GM19395 (cell line): ENCODE measurements around the gene GSK3A.

Experiments used
- ATAC-seq: cut with Tn5 transposase; IDR thresholded peaks from one replicate; pipeline ENCODE4 v1.9.1; 2021; ENCODE audit warnings: mild to moderate bottlenecking, moderate library complexity; ENCODE audit not compliant: unreplicated experiment

GSK3A gene

DNA sequence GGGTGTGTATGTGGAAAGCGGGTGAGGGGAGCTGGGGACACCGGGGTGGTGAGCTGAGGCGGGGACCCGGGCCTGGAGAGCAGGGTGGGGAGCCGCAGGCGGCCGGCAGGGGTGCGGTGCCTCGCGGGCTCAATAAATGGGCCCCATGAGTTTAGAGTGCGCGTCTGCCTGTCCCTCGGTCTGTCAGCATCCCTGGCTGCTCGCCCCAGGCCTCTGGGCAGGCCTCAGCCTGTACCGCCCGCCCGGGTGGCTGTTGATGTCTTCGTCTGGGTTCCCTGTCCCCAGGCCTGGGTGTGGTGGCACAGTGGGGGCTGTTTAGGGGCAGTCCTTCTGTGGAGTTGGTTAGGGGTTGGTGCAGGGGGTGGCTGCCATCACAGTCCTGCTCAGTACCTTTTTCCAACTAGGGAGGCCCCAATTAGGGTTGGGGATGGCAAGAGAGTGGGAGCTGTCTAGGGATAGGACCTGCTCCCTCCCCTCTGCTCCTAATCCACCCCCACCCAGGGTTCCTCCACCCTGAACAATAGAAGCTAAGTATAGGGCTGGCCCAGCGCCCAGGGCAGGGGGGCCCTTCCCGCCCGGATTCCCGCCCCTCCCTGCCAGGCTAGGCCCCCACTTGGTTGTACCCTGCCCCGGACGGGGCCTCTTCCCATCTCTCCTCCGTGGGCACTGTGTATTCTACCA lies 38.9 kb upstream of the GSK3A start:
- no peak for ATAC-seq

DNA sequence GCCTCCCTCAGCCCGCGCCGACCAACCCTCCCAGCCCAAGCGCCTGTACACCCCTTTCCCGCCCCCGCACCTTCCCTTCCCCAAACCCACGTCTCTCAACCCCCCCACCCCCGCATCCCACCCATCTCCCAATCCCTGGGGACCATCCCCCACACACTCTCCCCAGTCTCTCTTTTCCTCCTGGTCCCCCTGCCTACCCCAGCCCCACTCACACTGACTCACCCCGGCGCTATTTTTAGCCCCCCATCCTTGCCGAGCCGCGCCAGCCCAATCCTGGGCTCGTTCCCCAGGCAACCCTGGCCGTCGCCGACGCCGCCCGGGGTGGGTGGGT lies 38.4 kb upstream of the GSK3A start:
- ATAC-seq, result no peak

DNA sequence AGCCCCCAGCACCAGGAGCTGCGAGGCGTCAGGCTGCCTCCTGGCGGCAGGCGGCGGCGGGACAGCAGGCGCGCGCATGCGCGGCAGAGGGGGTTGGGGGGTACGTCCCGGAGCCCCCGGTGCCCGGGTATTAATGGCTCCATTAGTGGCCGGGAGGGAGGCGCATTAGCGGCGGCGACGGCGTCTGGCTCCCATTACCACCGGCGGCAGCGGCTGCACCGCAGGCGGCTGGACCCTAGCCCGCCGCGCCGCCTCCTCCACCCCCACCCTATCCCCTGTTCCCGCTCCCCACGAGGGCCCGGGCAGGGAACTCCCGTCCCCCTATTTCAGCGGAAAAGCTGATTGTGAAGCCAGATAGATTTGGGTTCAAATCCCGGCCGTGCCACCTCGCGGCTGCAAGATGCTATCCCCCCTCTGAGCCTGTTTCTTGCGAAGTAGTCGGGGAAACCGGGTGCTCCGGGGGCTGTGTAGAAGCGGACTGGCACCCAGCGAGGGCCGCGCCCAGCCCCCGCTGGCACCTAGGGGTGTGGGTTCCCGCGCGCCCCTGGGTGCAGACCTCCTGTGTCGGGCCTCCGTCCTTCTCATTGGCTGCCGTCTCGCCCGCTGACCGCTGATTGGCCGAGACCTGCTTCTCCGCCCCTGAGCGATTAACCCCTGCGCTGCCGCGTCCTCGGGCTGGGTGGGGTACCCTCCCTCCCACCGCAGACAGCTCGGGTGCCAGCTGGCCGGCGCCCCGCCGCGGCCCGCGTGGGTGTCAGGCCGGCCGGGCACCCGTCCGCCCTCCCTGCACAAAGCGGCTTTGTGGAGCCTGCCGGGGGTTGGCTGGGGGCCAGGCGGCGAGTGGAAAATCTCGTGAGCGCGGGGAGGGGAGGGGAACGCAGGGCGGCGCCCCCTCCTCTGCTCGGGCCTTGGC lies 37.8 kb upstream of the GSK3A start:
- ATAC-seq, result peak; percentile 36

DNA sequence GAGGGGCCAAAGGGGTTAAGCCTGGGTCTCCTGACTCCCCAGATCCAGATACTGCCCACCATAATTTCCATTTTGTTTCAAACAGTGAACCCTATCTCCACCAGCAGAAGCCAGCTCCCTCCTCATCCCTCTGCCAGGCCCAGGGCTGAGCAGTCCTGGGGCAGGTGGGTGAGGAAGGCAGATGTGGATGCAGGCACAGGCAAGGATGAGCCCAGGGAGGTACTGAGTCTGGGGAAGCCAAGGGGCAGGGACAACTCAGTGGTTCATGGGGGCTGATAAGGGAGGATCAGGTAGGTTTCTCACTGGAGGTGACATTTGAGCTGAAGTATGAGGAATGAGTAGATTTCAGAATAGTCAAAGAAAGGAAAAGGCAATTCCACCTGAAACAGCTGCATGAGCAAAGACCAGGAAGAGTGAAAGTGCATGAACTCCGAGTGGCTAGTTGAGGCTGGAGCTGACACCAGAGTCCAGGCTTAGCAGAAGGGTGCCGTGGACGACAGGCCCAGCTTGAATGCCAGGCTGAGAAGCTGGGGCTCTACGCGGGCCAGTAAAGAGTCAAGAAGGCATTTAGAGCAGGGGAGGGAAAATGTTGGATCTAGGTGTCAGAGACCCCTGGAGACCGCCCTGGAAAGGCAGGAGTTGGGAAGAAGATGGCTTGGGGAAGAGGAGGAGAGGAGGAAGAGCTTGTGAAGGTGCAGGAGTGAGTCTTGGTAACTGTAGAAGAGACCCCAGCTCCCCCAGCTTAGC lies 36.9 kb upstream of the GSK3A start:
- no peak for ATAC-seq

DNA sequence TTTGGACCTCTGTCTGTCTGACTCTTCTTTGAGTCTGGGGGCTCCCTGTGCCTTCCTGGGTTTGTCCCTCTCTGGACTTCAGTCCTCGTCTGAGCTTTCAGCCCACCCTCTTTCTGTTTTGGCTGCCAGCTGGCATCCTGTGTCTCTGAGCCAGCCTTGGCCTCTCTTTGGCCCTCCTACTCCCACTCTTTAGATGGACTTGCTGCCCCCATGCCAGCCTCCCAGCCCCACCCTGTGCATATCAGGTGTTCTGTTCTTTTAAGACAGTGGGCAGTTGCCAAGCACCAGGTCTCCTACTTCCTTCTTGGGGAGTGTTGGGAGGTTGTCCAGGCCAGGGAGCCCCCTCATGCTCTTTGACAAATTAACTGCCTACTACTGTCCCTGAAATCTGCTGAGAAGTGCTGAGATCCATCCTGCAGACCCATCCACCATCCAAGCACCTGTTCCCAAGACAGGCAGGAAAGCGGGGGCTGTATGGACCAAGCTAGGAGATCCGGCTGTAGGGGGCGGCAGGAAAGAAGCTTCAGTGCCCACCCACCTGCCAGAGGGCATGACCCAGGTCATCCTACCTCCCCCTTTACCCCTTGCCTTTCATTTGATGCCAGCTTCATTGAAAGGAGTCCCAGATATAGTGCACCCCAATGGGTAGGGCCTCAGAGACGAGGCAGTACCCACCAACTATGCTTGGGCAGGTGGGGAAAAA lies 36.2 kb upstream of the GSK3A start:
- ATAC-seq, result no peak

DNA sequence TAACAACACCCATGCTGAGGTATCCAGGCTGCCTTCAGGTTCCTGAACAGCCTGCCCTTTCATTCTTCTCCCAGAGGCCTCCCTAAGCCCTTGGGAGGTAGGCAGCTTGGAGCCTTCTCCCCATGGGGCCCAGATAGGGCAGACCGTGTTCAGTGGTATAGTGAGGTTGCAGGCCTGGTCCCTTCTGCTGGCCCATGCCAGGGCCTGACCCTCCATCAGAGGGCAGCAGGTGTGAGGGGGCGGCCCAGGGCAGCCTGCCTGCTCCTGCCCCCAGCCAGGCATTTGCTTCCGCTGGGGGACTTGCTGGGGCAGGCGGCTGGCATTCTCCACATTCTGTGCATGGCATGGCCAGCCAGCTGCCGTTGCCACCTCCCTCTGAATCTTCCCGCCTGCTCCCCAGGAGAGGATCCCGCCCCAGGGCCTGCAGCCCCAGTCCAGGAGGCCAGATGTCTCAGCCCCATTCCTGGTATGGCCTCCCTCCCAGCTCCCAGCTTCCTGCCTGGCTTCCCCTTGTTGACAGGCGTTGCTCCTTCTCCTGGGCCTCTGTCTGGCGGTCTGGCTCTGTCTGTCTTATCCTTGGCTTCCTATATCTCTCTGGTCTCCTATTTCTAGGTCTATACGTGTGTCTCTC lies 35.5 kb upstream of the GSK3A start:
- no peak for ATAC-seq

DNA sequence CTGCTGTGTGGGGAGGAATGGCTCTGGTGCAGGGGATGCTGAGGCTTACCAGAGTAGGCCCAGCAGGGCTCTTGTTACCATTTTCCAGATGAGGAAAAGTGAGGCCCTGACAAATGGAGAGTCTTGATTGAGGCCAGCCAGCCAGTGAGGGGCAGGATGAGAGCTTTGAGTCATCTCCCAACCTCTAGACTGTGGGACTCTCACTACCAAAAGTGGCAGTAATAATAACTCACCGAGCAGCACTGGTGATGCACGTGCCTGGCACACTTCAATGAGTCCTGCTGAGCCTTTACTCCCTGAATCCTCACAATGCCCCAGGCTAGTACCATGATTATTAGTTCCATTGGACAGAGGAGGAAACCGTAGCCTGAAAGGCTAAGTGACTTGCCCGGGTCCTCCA lies 34.4 kb upstream of the GSK3A start:
- no peak for ATAC-seq

DNA sequence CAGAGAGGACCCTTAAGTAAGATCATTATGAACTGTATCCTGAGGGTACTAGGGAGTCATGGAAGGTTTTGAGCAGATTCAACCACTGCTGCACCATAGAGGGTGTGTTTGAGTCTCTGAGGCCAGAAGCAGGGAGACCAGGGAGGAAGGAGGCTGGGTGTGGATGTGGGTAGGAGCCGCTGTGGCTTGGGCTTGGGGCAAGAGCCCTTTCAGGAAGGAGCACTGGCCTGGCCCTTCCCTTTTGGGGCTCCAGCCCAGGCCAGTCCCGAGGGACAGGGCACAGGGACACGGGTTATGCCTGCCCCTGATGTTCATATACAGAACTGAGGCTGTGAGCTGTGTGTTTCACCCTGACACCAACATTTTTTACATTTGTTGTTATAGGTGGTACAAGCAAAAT lies 33.9 kb upstream of the GSK3A start:
- ATAC-seq, result no peak

DNA sequence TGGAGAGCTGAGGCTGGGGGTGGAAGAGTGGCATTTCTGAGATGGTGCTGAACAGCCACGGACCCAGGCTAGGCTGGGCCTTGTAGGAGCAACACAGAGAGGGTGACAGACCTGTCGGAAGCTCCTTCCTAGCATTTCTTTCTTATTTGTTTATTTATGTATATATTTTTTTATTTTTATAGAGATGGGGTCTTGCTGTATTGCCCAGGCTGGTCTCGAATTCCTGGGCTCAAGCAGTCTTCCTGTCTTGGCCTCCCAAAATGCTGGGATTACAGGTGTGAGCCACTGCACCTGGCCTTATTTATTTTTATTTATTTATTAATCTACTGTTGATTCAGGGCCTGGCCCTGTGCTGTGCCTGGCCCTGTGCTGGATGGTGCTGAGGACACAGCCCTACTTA lies 33.1 kb upstream of the GSK3A start:
- no peak for ATAC-seq

DNA sequence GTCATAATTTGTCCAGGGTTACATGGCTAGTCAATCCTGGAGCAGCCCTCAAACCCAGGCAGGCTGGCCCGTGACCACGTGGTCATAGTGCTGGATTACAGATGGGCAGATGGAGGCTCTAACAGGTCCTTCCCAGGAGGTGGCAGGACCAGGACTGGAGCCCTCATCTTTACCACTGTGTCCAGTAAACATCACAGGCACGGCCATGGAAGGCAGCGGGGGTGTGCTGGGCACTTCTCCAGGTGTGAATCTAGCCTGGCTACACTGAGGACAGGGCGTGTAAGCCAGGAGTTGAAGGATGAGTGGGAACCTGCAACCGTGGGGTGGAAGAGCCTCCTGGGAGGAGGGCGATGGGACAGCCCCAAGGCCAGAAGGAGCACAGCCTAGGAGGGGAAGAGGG lies 32.7 kb upstream of the GSK3A start:
- ATAC-seq, result no peak

DNA sequence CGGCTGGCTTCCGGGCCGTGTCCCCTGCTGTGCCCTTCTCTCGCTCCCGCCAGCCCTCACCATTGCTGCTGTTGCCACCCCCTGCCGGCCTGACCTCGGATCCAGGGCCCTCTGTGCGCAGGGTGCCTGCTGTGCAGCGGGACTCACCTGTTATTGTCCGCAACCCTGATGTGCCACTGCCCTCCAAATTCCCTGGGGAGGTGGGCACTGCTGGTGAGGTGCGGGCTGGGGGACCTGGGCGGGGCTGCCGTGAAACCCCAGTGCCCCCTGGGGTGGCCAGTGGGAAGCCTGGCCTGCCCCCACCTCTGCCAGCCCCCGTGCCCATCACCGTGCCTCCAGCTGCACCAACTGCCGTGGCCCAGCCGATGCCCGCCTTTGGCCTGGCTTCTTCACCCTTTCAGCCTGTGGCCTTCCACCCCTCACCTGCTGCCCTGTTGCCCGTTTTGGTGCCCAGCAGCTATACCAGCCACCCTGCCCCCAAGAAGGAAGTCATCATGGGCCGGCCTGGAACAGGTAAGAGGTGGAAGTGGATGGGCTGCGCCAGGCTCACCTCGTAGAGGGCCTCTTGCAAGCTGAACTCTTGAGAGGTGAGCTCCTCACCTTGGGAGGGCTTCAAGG lies 31.8 kb upstream of the GSK3A start:
- no peak for ATAC-seq

DNA sequence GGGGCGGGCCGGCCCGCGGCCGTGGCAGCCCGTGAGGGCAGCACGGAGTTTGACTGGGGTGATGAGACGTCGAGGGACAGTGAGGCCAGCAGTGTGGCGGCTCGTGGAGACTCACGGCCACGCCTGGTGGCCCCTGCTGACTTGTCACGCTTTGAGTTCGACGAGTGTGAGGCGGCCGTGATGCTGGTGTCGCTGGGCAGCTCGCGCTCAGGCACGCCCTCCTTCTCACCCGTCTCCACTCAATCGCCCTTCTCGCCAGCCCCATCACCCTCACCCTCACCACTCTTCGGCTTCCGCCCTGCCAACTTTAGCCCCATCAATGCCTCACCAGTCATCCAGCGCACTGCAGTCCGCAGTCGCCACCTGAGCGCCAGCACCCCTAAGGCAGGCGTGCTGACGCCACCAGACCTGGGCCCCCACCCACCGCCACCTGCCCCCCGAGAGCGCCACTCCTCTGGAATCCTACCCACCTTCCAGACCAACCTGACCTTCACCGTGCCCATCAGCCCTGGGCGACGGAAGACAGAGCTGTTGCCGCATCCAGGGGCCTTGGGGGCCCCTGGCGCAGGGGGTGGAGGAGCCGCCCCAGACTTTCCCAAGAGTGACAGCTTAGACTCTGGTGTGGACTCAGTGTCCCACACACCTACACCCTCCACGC lies 31.1 kb upstream of the GSK3A start:
- ATAC-seq, result no peak

DNA sequence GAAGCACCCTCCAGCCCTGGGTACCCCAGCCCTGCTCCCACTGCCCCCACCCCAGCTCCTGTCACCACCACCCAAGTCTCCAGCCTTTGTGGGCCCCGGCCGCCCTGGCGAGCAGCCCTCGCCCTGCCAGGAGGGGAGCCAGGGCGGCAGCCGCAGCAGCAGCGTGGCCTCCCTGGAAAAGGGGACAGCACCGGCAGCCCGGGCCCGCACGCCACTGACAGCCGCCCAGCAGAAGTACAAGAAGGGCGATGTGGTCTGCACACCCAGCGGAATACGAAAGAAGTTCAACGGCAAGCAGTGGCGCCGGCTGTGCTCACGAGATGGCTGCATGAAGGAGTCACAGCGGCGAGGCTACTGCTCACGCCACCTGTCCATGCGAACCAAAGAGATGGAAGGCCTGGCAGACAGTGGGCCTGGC lies 30.6 kb upstream of the GSK3A start:
- ATAC-seq, result no peak

DNA sequence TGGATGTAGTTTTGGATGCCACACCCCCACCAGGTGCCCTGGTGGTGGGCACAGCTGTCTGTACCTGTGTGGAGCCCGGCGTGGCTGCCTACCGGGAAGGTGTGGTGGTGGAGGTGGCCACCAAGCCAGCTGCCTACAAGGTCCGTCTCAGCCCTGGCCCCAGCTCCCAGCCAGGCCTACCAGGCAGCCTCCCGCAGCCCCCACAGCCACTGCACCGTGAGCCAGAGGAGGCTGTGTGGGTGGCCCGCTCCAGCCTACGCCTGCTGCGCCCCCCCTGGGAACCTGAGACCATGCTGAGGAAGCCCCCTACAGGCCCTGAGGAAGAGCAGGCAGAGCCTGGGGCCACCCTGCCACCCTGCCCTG lies 30.1 kb upstream of the GSK3A start:
- no peak for ATAC-seq

DNA sequence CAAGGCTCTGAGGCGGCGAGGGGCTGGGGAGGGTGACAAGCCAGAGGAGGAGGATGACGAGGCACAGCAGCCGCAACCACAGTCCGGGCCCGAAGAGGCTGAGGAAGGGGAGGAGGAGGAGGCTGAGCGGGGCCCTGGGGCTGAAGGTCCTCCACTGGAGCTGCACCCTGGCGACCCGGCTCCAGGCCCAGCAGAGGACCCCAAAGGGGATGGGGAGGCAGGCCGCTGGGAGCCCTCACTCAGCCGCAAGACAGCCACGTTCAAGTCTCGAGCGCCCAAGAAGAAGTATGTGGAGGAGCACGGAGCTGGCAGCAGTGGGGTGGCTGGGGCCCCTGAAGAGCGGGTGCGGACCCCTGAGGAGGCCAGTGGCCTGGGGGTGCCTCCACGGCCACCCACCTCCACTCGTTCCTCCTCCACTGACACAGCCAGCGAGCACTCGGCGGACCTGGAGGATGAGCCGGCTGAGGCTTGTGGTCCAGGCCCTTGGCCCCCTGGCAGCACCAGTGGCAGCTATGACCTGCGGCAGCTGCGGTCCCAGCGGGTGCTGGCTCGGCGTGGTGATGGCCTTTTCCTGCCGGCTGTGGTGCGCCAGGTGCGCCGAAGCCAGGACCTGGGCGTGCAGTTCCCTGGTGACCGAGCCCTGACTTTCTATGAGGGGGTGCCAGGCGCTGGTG lies 29.6 kb upstream of the GSK3A start:
- no peak for ATAC-seq

DNA sequence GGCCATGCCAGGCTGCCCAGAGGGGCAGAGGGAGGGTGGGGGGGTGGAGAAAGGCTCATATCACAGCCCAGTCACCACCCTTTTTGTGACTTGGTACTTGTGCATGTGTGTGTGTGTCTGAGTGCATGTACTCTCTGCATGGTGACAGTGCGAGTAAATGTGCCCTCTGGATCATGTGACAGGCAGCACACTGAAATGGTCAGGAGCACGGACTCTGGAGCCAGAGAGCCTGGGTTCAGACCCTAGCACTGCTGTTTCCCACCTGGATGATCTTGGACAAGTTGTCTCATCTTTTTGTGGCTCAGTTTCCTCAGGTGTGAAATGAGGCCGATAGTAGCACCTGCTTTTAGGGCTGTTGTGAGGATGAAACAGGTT lies 28.6 kb upstream of the GSK3A start:
- no peak for ATAC-seq

DNA sequence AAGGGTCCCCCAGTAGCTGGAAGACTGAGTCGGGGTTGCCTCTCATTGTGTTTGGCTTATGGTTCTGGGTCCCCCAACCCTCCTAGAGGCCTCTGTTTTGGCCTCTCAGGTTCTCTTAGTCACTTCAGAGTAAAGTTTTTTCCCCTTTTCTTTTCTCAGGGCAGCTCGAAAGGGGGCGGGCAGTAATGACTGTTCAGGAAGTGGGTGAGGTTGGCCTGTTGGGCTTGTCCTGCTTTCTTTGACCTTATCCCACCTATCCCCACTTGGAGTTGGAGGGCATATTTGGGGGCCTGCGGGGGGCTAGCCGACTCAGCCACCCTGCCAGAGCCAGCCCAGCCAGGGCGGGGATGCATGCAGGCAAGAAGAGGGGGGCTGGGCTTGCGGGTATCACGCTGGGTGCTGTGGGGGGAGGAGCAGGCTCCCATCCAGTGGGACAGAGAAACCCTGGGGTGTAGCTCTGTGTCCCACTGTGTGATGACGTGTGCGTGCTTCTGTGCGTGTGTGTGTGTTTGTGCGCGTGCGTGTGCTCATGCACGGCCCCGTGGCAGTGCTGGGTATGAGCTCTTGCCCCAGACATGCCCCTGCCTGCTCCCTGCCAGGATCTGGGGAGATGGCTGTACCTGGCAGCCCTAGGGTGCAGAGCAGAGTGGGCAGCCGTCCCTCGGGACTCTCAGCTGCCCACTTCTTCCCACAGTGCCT lies 28.1 kb upstream of the GSK3A start:
- ATAC-seq, result no peak

DNA sequence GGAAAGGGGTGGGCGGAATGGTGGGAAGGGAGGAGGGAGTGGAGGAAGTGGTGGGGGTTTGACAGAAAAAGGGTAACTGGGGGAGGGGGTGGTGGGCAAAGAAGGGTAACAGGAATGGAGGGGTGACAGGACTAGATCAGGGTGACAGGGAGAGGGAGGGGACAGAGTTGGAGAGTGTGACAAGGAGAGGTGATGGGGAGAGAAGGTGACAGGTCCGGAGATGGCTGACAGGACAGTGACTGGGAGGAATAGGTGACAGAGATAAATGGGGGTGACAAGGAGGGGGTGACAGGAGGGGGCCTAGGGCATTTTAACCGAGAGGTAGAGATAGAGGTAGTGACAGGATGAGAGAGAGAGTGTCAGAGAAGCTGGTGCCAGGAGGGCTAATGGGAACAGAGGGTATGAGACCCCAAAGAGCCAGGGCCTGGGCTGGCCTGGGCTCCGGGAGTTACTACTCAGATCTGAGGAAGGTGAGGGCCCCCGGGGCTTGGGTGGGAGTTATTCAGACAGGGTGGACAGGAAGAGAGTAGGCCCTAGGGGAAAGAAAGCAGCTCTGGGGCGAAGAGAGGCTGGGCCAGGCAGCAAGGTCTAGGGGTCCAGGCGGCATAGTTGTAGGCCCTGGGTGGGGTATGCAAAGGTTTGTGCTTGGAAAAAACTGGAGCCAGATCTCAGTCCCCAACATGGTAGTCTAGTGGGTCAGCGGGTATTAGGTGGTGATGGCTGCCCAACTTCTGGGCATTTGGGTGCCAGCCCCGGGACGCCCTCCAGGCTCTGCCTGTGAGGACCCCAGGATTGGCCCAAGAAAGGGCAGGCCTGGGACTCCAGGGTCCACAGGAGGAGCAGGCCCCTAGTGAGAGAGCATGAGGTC lies 27.3 kb upstream of the GSK3A start:
- no peak for ATAC-seq
